Natural killer cell (primary cell): ENCODE measurements around the gene PGAP6. TPM values are rescaled to one million over a fixed set of nuclear protein-coding genes. Genes with fewer than 3 reads are reported as not detected.

Experiments
- ATAC-seq, 3 donors: fragments of 150-1000 bp in 2 of 3; fragments of 200-7000 bp in 1 of 3; cut with Tn5 transposase; 1 replicate in 1 of 3; 2 replicates in 2 of 3; pipeline ENCODE4 v1.10.0; 2021; ENCODE audit warnings: mild to moderate bottlenecking in 2 of 3, moderate library complexity in 2 of 3
- DNase-seq, 2 donors: peaks; one replicate each; pipeline versions ENCODE4 v3.0.0 to v3.0.0-alpha.2; 2013 to 2021; ENCODE audit warnings: mixed read lengths in 1 of 2
- H3K27ac ChIP-seq: one replicate; pipeline ENCODE4 v1.5.1; 2013; ENCODE audit warnings: mild to moderate bottlenecking, low read length
- H3K27me3 ChIP-seq: one replicate; pipeline ENCODE4 v1.6.1; 2013; ENCODE audit warnings: low read length; ENCODE audit not compliant: control insufficient read depth, insufficient read depth
- H3K36me3 ChIP-seq: one replicate; pipeline ENCODE4 v1.6.1; 2013; ENCODE audit warnings: low read length; ENCODE audit not compliant: control insufficient read depth, insufficient read depth
- H3K4me1 ChIP-seq: one replicate; pipeline ENCODE4 v1.6.1; 2013; ENCODE audit warnings: low read length; ENCODE audit not compliant: control insufficient read depth, insufficient read depth
- H3K4me3 ChIP-seq: one replicate; pipeline ENCODE4 v1.5.1; 2013; ENCODE audit warnings: low read length
- H3K9me3 ChIP-seq: one replicate; pipeline ENCODE4 v1.6.1; 2013; ENCODE audit warnings: low read length; ENCODE audit not compliant: control insufficient read depth, insufficient read depth
- H3K27ac Mint-ChIP-seq, 2 donors: one replicate each; pipeline ENCODE4 v1.8.0; 2022; ENCODE audit warnings: mild to moderate bottlenecking in 2 of 2, mixed read lengths in 2 of 2, moderate library complexity in 1 of 2
- H3K27me3 Mint-ChIP-seq, 2 donors: one replicate each; pipeline ENCODE4 v1.8.0; 2022; ENCODE audit warnings: low read depth in 2 of 2, mixed read lengths in 2 of 2
- H3K36me3 Mint-ChIP-seq: one replicate; pipeline ENCODE4 v1.8.0; 2022; ENCODE audit warnings: mixed read lengths
- H3K4me1 Mint-ChIP-seq, 2 donors: one replicate each; pipeline ENCODE4 v1.8.0; 2022; ENCODE audit warnings: mixed read lengths in 2 of 2
- H3K4me3 Mint-ChIP-seq: one replicate; pipeline ENCODE4 v1.8.0; 2022; ENCODE audit warnings: mild to moderate bottlenecking, moderate library complexity, mixed read lengths
- H3K9me3 Mint-ChIP-seq, 2 donors: one replicate each; pipeline ENCODE4 v1.8.0; 2022; ENCODE audit warnings: mixed read lengths in 2 of 2
- CTCF ChIP-seq: fragments of 200-600 bp; IDR thresholded peaks from one replicate; pipeline ENCODE4 v1.8.0; 2022; ENCODE audit warnings: antibody characterized with exemption
- WGBS: methylation state at CpG from one replicate; pipeline ENCODE4 v1.1.7; 2013; ENCODE audit warnings: missing lambda C conversion rate; ENCODE audit not compliant: insufficient coverage; 5-methylcytosine and 5-hydroxymethylcytosine counted together
- intact Hi-C: fragments of 100-400 bp; cut with micrococcal nuclease; formaldehyde crosslinking; loops from one replicate; pipeline ENCODE4 v1.14.2; 2022
- total RNA-seq, 4 donors: library from RNA; stranded (reverse); fragments of 120-200 nt in 1 of 4; gene quantifications; one replicate each; pipeline versions ENCODE4 v1.2.3 to v1.2.4, GENCODE V29; 2013 to 2022

PGAP6 gene
- total RNA-seq, 3 donors from 2014 or later (not counting 1 experiment from before 2014, with no cell fraction given), result 48.0 to 66.7 (median 54.2) TPM

DNA sequence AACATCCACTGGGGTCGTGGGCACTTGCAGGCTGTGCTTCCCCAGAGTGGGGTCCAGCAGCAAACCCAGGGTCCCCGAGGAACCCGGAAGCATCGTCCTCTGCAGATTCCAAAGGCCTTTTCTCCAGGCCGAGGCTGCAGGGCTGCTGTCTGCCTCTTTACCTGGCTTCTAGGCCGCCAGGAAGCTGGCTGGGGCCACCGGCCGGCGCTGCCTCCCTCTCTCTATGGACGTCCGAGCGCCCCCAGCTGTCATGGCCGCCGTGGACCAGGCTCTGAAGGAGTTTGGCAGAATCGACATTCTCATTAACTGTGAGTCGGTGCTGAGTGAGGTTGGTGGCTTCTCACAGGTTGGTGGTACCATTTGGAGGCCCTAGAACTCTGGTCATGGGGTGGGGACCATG is 25.5 kb upstream of the PGAP6 start:
- no peak for DNase-seq
- Mint-ChIP-seq H3K4me1 (no peaks in the 10 kb centered on the region), H3K9me3 (no peaks in the 10 kb centered on the region), H3K36me3 (no peaks in the 10 kb centered on the region), H3K27ac (no peak overlapping the region), H3K4me3 (no peak overlapping the region), H3K27me3 (no peaks in the 10 kb centered on the region)
- H3K9me3 ChIP-seq, result no peaks in the 10 kb centered on the region
- H3K4me1 ChIP-seq, result peaks cover 3% of the 10 kb centered on the region
- 94% methylated on average over 16 of the region's 16 CpGs for WGBS
- no peak overlapping the region for H3K27ac ChIP-seq
- H3K27me3 ChIP-seq, result no peaks in the 10 kb centered on the region
- intact Hi-C loops, result no loop called here
- no peak overlapping the region for H3K4me3 ChIP-seq
- no peak for TF ChIP-seq CTCF
- no peak for ATAC-seq
- H3K36me3 ChIP-seq, result no peaks in the 10 kb centered on the region

GRCh38 chr16:405548-406506 is 24.0 kb upstream of the PGAP6 start:
- no peaks in the 10 kb centered on the region for H3K27me3 Mint-ChIP-seq
- H3K9me3 Mint-ChIP-seq, result no peaks in the 10 kb centered on the region
- no peak overlapping the region for H3K27ac Mint-ChIP-seq
- Histone ChIP-seq H3K9me3 (no peaks in the 10 kb centered on the region), H3K4me3 (no peak overlapping the region), H3K4me1 (peaks cover 11% of the 10 kb centered on the region), H3K27ac (no peak overlapping the region), H3K36me3 (no peaks in the 10 kb centered on the region), H3K27me3 (no peaks in the 10 kb centered on the region)
- DNase-seq, result no peak
- no peak for ATAC-seq
- whole genome bisulfite sequencing, result 91% methylated on average over 27 of the region's 27 CpGs
- H3K4me1 Mint-ChIP-seq, result peaks cover under 1 to 1% of the 10 kb centered on the region in 2 donors
- no peaks in the 10 kb centered on the region for H3K36me3 Mint-ChIP-seq
- TF ChIP-seq CTCF, result no peak
- no peak overlapping the region for H3K4me3 Mint-ChIP-seq
- intact Hi-C loops, result no loop called here

DNA sequence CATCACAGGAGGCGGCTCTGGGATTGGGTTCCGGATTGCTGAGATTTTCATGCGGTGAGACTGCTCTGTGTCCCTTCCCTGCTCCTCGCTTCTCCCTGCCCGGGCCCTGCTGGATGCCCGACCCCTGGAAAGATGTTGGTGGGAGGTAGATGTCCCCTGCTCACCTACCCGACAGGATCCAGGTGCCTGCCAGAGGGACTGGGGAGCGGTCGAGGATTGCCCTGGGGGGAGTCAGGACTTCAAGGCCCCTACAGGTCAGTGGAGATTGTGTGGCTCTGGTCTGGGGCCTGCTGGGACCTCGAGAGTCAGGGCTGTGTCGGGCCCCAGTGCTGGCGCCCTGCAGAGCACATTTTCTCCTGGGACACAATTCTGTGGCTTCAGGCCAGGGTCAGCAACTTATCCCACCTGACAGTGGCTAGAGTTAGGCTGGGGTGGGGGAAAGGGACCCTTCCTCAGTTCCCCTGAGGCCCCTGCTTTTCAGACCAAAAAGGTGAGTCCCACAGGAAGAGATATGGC is 23.3 kb upstream of the PGAP6 start:
- H3K27ac Mint-ChIP-seq, result no peak overlapping the region
- 95% methylated on average over 12 of the region's 12 CpGs for WGBS
- no peaks in the 10 kb centered on the region for H3K27me3 Mint-ChIP-seq
- TF ChIP-seq CTCF, result no peak
- H3K4me3 ChIP-seq, result no peak overlapping the region
- H3K36me3 ChIP-seq, result no peaks in the 10 kb centered on the region
- H3K4me1 ChIP-seq, result peaks cover 19% of the 10 kb centered on the region
- no peaks in the 10 kb centered on the region for H3K27me3 ChIP-seq
- DNase-seq (no peak), ATAC-seq (no peak)
- H3K4me3 Mint-ChIP-seq, result no peak overlapping the region
- H3K4me1 Mint-ChIP-seq, result peaks cover 8% of the 10 kb centered on the region in 2 donors
- no peaks in the 10 kb centered on the region for H3K9me3 ChIP-seq
- no peak overlapping the region for H3K27ac ChIP-seq
- no peaks in the 10 kb centered on the region for H3K9me3 Mint-ChIP-seq
- intact Hi-C loops, result no loop called here
- no peaks in the 10 kb centered on the region for H3K36me3 Mint-ChIP-seq
